Fibroblast of the conjunctiva (primary cell): Measurements from ENCODE around the gene USP8.
"Not testable (repeated sequence)": the region's sequence is repeated elsewhere in the genome, so short reads cannot be mapped to it uniquely, and the experiment has no call there.

Source experiments
- DNase-seq: peaks from one replicate; pipeline ENCODE4 v3.0.0-alpha.2; 2010; ENCODE audit warnings: low read depth

The USP8 gene

DNA sequence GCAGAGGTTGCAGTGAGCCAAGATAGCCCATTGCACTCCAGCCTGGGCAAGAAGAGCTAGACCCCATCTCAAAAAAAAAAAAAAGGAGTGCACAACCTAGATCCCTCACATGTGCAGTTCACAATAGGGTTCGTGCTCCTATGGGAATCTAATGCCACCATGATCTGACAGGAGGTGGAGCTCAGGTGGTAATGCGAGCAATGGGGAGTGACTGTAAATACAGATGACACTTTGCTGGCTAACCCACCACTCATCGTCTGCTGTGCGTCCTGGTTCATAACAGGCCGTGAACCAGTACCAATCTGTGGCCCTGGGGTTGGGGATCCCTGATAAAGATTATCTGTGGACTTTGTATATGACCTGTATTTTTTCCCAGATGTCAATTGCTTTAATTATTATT, 16.7 kb downstream of the USP8 start:
- no peak for DNase-seq

DNA sequence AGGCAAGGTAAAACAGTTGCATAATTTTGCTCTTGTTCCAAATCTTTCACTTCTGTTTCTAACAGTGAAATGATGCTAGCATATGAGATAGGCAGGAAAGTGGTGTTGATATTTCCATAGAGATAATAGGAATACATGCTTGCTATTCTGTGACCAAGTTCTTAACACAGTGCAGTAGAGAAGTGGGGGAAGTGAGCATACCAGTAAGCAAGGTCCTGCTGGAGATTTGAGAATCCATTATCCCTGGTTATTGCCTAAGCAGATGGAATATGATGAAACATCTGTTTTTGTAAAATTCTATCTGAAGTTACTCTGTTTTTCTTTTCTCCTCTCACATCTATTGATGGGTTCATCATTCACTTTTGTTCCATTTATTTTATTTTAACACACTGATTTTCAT, 28.7 kb downstream of the USP8 start:
- peak; percentile 13 for DNase-seq

DNA sequence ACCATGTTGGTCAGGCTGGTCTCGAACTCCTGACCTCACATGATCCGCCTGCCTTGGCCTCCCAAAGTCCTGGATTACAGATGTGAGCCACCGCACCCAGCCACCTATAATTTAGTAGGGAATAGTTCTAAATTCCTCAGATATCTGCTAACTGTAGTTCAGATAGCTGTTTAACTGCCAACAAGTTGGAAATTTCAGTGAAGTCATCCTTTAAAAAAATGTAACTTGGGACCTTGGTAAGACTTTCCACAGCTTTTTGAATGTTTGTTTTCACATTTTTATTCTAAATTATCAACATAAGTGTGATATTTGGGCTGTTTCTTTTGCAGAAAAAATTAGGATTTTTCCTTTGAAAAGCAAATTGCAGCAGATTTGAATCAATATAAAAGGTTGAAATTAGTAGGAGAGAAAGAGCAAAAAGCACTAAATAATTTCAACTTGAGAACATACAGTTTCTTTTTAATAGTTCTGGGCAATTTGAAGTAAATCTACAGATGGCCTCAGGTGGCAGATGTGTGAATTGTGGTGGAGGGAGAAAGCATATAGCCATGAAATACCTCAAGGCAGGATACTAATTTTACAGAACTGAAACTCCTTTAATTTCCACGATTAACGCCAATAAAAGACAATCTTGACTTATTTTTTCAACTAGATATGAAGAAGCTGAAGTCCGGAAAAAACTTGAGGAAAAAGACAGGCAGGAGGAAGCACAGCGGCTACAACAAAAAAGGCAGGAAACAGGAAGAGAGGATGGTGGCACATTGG, 34.3 kb downstream of the USP8 start:
- no peak for DNase-seq

DNA sequence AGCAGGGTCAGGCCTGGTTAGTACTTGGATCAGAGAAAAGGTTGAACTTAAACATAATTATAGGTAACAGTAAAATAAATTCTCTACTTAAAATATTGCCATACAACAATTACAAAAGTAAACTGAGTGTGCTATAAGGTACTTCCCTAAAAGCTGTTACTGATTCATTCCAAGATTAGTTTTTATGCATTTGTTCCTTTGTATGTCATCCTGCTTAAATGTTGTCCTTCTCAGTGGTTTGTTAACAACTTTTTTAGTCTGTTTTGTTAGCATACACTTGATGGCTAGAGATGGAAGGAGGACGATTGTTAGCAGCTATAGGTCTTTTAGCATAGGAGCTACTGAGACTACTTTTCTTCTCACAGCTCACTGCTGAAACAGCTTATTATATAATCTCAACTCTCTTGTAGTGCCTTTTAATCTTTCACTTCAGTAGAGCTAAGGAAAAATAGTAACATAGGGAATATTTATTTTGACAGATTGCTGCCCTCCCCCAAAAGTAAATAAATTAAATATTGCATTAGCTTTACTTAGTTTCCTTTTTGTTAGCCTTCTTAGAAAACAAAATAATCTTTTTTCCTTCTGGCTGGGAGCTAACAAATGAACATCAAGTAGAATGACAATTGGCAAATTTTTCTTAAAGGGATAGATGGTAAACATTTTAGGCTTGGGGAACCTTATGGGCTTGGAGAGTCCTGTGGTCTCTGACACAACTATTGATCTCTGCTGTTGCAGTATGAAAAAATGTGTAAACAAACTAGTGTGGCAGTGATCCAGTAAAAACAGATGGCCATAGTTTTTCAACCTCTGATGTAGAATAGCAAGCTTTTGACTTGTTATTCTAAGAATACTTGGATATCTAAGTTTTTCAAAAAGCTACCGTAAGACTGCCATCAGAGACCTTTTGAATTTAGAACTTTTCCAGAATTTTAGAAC, 39.5 kb downstream of the USP8 start:
- DNase-seq = peak; percentile 3

GRCh38 chr15:50471072-50471471, 46.9 kb downstream of the USP8 start:
- DNase-seq = no peak

GRCh38 chr15:50476143-50476542, 51.9 kb downstream of the USP8 start:
- DNase-seq = no peak

GRCh38 chr15:50484781-50485180, 60.6 kb downstream of the USP8 start:
- DNase-seq = no peak

DNA sequence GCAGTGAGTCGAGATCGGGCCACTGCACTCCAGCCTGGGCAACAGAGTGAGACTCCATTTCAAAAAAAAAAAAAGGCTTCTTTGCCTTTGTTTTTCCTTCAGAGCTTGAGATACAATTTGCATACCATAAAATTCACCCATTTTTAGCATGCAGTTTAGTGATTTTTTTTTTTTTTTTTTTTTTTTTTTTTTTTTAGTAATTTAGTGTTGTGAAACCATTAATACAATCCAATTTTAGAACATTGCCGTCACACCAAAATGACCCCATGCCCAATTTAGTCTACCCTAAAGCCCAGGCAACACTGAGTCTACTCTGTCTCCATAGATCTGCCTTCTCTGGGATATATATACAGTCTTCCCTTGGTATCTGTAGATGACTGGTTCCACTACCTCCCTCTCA, 61.2 kb downstream of the USP8 start:
- DNase-seq = no peak

- no peak for DNase-seq
These were observed 63.1 kb downstream of the USP8 start for GRCh38 chr15:50487287-50487686.

GRCh38 chr15:50493625-50494024, 69.4 kb downstream of the USP8 start:
- DNase-seq = no peak

DNA sequence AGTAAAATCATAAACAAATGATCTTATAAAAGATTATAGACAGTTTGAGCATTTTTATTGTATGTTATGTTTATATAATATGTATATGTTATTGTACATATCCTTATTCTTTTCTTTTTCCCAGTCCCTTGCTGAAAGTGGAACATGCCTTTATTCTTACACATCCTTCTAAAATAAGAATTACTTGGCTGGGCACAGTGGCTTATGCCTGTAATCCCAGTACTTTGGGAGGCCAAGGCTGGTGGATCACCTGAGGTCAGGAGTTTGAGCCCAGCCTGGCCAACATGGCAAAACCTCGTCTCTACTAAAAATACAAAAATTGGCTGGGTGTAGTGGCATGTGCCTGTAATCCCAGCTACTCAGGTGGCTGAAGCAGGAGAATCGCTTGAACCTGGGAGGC, 70.3 kb downstream of the USP8 start:
- DNase-seq = not testable (repeated sequence)

GRCh38 chr15:50496692-50497091, 72.5 kb downstream of the USP8 start:
- DNase-seq = no peak

DNA sequence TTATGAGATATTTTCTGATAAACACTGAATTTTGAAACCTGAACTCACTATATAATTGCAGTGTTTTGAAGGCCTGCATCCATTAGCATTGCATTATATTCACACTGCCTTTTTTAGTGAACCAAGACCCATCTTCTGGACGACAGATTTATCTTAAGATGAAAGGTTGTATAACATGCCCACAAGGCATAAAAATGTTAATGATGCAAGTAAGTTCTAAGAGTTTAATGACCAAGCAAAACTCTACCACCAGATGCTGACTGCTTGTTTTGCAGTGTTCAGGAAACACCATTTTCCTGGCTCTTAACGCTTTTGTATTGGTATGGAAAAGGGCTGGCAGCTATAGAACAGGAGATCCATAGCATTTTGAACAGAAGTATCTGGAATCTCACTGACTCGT, 76.1 kb downstream of the USP8 start:
- DNase-seq = no peak

- no peak for DNase-seq
These were observed 77.6 kb downstream of the USP8 start for GRCh38 chr15:50501815-50502214.

- DNase-seq = no peak
These were observed 78.9 kb downstream of the USP8 start for GRCh38 chr15:50503144-50503543.

GRCh38 chr15:50505656-50506055, 81.5 kb downstream of the USP8 start:
- not testable (repeated sequence) for DNase-seq

- DNase-seq = no peak
These were observed 81.9 kb downstream of the USP8 start for GRCh38 chr15:50506121-50506520.

DNA sequence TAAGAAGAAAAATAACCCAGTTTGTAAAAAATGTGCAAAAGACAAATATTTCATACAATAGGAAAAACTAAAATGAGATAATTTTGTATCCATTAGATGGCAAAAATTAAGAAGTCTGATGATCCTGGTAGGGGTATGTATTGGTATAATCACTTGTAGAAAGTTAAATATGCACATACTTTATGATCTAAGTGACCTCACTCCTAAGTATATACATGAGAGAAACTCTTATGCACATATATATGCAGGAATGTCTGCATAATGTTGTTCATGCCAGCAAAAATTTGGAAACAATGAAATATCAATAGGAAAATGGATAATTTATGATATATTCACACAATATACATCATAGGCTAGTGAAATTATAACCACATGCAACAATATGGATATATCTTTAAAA, 88.8 kb downstream of the USP8 start:
- no peak for DNase-seq

DNA sequence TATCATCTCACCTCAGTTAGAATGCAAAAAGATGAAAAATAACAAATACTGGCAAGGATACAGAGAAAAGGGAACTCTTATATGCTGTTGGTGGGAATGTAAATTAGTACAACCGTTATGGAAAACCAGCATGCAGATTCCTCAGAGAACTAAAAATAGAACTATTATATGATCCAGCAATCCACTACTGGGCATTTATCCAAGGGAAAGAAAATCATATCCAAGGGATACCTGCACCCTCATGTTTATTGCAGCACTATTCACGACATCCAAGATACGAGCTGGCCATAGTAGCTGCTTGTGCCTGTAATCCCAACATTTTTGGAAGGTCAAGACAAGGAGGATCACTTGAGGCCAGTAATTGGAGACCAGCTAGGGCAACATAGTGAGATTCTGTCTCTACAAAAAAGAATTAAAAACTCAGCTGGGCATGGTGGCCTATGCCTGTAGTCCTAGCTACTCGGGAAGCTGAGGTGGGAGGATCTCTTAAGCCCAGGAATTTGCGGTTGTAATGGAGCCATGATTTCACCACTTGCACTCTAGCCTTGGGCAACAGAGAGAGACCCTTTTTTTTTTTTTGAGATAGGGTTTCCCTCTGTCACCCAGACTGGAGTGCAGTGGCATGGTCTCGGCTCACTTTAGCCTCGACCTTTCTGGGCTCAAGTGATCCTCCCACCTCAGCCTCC, 95.7 kb downstream of the USP8 start:
- no peak for DNase-seq

GRCh38 chr15:50523851-50524251, 99.6 kb downstream of the USP8 start:
- peak; percentile 63 for DNase-seq

- no peak for DNase-seq
These were observed 107.0 kb downstream of the USP8 start for GRCh38 chr15:50531163-50531562.

DNA sequence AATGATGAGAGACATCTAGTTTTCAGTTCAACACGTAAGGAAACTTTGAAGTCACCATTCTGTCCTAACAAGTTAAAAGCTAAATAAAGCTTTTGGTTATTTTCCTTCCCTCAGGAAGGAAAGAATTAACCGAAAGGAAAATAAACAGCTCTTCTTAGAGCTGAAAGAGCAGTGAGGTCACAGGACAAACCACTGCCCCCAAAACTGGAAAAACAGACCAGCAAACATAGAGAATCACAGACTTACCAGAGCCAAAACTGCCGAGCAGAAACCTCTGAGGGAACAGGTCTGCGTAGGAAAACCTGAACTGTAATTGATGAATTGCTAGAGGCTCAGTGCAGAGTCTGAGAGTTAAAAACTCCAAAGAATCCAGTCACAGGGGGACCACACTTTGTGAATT, 107.6 kb downstream of the USP8 start:
- no peak for DNase-seq

DNA sequence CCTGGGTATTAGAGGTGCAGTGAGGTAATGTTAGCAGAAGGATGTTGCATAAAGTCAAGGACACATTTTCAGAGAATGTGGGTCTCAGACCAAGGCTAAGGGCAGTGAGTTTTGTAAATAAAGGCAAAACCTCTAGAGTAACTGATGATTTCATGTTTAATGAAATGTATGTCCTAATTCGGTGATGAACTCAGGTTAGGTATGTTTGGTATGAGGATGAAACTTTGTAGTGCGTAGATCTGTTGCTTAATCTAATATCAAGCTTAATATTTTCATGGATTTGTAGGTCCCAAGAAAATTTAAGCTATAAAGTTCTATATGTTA, 118.6 kb downstream of the USP8 start:
- no peak for DNase-seq
